Liver (tissue), 9 donors: ENCODE measurements around the gene KRT9. TPM values are rescaled to one million over a fixed set of nuclear protein-coding genes. Genes with fewer than 3 reads are reported as not detected.

ENCODE experiments used
- DNase-seq: peaks from one replicate; pipeline ENCODE4 v3.0.0-alpha.2; 2017; ENCODE audit warnings: low spot score
- H3K27ac ChIP-seq, 2 donors: one replicate each; pipeline ENCODE4 v1.7.0; 2013; ENCODE audit warnings: inconsistent platforms in 2 of 2, low read length in 2 of 2, control low read depth in 1 of 2, low read depth in 1 of 2, mild to moderate bottlenecking in 1 of 2
- H3K27me3 ChIP-seq, 4 donors: one replicate each; pipeline versions ENCODE4 v1.6.1 to v1.7.0; 2013; ENCODE audit warnings: low read length in 3 of 4, inconsistent platforms in 1 of 4, mild to moderate bottlenecking in 1 of 4, moderate library complexity in 1 of 4; ENCODE audit not compliant: control insufficient read depth in 4 of 4, insufficient read depth in 4 of 4
- H3K36me3 ChIP-seq, 4 donors: one replicate each; pipeline versions ENCODE4 v1.6.1 to v1.7.0; 2013; ENCODE audit warnings: low read length in 3 of 4, mild to moderate bottlenecking in 3 of 4, low read depth in 1 of 4, moderate library complexity in 1 of 4; ENCODE audit not compliant: control insufficient read depth in 4 of 4, insufficient read depth in 3 of 4
- H3K4me1 ChIP-seq, 4 donors: one replicate each; pipeline versions ENCODE4 v1.6.1 to v1.7.0; 2013; ENCODE audit warnings: low read length in 3 of 4, mild to moderate bottlenecking in 3 of 4, moderate library complexity in 1 of 4; ENCODE audit not compliant: control insufficient read depth in 4 of 4, insufficient read depth in 4 of 4
- H3K4me3 ChIP-seq, 3 donors: one replicate each; pipeline versions ENCODE4 v1.6.1 to v1.7.0; 2013; ENCODE audit warnings: low read length in 3 of 3, control low read depth in 1 of 3, low read depth in 1 of 3, mild to moderate bottlenecking in 1 of 3
- H3K9ac ChIP-seq, 2 donors: one replicate each; pipeline ENCODE4 v1.7.0; 2013; ENCODE audit warnings: low read length in 2 of 2, mild to moderate bottlenecking in 2 of 2, moderate library complexity in 2 of 2, control low read depth in 1 of 2, low read depth in 1 of 2
- H3K9me3 ChIP-seq, 4 donors: one replicate each; pipeline versions ENCODE4 v1.6.1 to v1.7.0; 2013; ENCODE audit warnings: low read length in 3 of 4; ENCODE audit not compliant: control insufficient read depth in 4 of 4
- CTCF ChIP-seq: fragments of 150-350 bp; IDR thresholded peaks from 2 replicates; pipeline ENCODE4 v1.5.1; 2017; ENCODE audit warnings: improper control_type of control experiment, low read depth, low read length; ENCODE audit not compliant: missing input control
- EGR1 ChIP-seq, 2 donors: IDR thresholded peaks; 2 replicates each; pipeline ENCODE4 v1.6.1; 2016 to 2018; ENCODE audit warnings: antibody characterized with exemption in 2 of 2, low read depth in 2 of 2
- FOXA1 ChIP-seq: IDR thresholded peaks from 2 replicates; pipeline ENCODE4 v1.6.1; 2016; ENCODE audit warnings: antibody characterized with exemption
- FOXA2 ChIP-seq: IDR thresholded peaks from 2 replicates; pipeline ENCODE4 v1.6.1; 2016; ENCODE audit warnings: antibody characterized with exemption
- GABPA ChIP-seq, 2 donors: IDR thresholded peaks in 1 of 2; conservative IDR thresholded peaks in 1 of 2; 2 replicates each; pipeline ENCODE4 v1.6.1; 2016; ENCODE audit warnings: antibody characterized with exemption in 2 of 2, mild to moderate bottlenecking in 1 of 2, moderate library complexity in 1 of 2
- HNF4A ChIP-seq, 2 donors: conservative IDR thresholded peaks; 2 replicates each; pipeline ENCODE4 v1.6.1; 2016; ENCODE audit warnings: antibody characterized with exemption in 2 of 2, mild to moderate bottlenecking in 2 of 2
- HNF4G ChIP-seq: IDR thresholded peaks from 2 replicates; pipeline ENCODE4 v1.6.1; 2016; ENCODE audit warnings: antibody characterized with exemption
- JUND ChIP-seq, 2 donors: IDR thresholded peaks; 2 replicates each; pipeline ENCODE4 v1.6.1; 2016; ENCODE audit warnings: antibody characterized with exemption in 2 of 2
- NR2F2 ChIP-seq: IDR thresholded peaks from 2 replicates; pipeline ENCODE4 v1.6.1; 2016; ENCODE audit warnings: antibody characterized with exemption
- RAD21 ChIP-seq, 2 donors: IDR thresholded peaks; 2 replicates each; pipeline ENCODE4 v1.6.1; 2016; ENCODE audit warnings: antibody characterized with exemption in 2 of 2, mild to moderate bottlenecking in 2 of 2
- RXRA ChIP-seq, 2 donors: IDR thresholded peaks; 2 replicates each; pipeline ENCODE4 v1.6.1; 2017 to 2018; ENCODE audit warnings: antibody characterized with exemption in 2 of 2, mild to moderate bottlenecking in 1 of 2
- SP1 ChIP-seq: IDR thresholded peaks from 2 replicates; pipeline ENCODE4 v1.6.1; 2018; ENCODE audit warnings: antibody characterized with exemption, mild to moderate bottlenecking
- YY1 ChIP-seq: IDR thresholded peaks from 2 replicates; pipeline ENCODE4 v1.6.1; 2016; ENCODE audit warnings: antibody characterized with exemption, mild to moderate bottlenecking
- ZBTB33 ChIP-seq: IDR thresholded peaks from 2 replicates; pipeline ENCODE4 v1.6.1; 2016; ENCODE audit warnings: antibody characterized with exemption
- WGBS: extraction: QIAGEN DNeasy Blood & Tissue Kit; methylation state at CpG from one replicate; pipeline ENCODE4 v1.1.7; 2013; 5-methylcytosine and 5-hydroxymethylcytosine counted together
- polyA plus RNA-seq, 2 donors: library from polyadenylated mRNA; stranded (reverse) in 1 of 2; unstranded in 1 of 2; fragments of 200-250 nt in 1 of 2; fragments of >200 nt in 1 of 2; fragmentation: Nextera tagmentation in 1 of 2; extraction: Ambion mirVana in 1 of 2; gene quantifications; one replicate each; pipeline versions ENCODE4 v1.2.1 to v1.2.3, GENCODE V29; 2013 to 2015
- total RNA-seq, 2 donors: library from RNA; depleted of rRNA; stranded (reverse); fragments of >200 nt; gene quantifications; one replicate each; pipeline ENCODE4 v1.2.3, GENCODE V29; 2014
- TF ChIP-seq, protein P1 (sequence below): IDR thresholded peaks from 2 replicates; pipeline ENCODE4 v1.6.1; 2016; ENCODE audit warnings: antibody characterized with exemption
- TF ChIP-seq, protein P2 (sequence below): IDR thresholded peaks from 2 replicates; pipeline ENCODE4 v1.6.1; 2016; ENCODE audit warnings: antibody characterized with exemption
- TF ChIP-seq, protein P3 (sequence below): IDR thresholded peaks from 2 replicates; pipeline ENCODE4 v1.6.1; 2016; ENCODE audit warnings: antibody characterized with exemption, mild to moderate bottlenecking
- donor health status: healthy.
- donor health status: healthy.
- donor health status: healthy.
- donor health status: healthy.
- donor health status: healthy.

KRT9 gene
- total and polyA plus RNA-seq, 4 donors: not detected

DNA sequence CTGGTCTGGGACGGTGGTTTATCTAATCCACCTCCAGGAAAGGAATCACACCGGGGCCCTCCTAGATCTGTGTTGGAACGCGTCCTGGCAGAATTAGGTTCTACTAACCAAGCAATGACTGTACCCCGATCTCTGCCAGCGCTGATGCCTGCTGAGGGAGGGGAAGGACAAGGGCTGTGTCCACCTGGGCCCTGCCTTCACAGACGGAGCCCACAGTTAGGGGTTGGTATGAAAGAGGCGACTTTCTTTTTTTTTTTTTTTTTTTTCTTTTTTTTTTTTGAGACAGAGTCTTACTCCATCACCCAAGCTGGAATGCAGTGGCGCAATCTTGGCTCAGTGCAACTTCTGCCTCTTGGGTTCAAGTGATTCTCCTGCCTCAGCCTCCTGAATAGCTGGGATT lies 33.9 kb downstream of the KRT9 start:
- peaks cover 0 to 2% (median 0%) of the 10 kb centered on the region in 4 donors for H3K27me3 ChIP-seq
- no peak overlapping the region for H3K27ac ChIP-seq
- H3K4me1 ChIP-seq: no peaks in the 10 kb centered on the region
- H3K9ac ChIP-seq: no peak overlapping the region
- 91% methylated on average over 9 of the region's 9 CpGs for WGBS
- no peak for DNase-seq
- TF ChIP-seq FOXA1: no peak
- TF ChIP-seq FOXA2: no peak
- no peak for TF ChIP-seq EGR1 (IDR thresholded peaks at IDR 0.05; ENCODE audit: low read depth in 2 of 2)
- TF ChIP-seq GABPA (IDR thresholded peaks at IDR 0.05 in 1 of 2, conservative IDR thresholded peaks at IDR 0.05 in 1 of 2): no peak
- no peak for TF ChIP-seq RAD21 (IDR thresholded peaks at IDR 0.05)
- TF ChIP-seq, protein P1, sequence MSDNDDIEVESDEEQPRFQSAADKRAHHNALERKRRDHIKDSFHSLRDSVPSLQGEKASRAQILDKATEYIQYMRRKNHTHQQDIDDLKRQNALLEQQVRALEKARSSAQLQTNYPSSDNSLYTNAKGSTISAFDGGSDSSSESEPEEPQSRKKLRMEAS: no peak
- TF ChIP-seq CTCF: no peak
- TF ChIP-seq NR2F2: no peak
- TF ChIP-seq ZBTB33: no peak
- no peak for TF ChIP-seq HNF4G
- TF ChIP-seq HNF4A (conservative IDR thresholded peaks at IDR 0.05): no peak
- TF ChIP-seq, protein P2, sequence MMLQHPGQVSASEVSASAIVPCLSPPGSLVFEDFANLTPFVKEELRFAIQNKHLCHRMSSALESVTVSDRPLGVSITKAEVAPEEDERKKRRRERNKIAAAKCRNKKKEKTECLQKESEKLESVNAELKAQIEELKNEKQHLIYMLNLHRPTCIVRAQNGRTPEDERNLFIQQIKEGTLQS: no peak
- no peak for TF ChIP-seq YY1
- no peaks in the 10 kb centered on the region for H3K36me3 ChIP-seq
- H3K9me3 ChIP-seq: no peaks in the 10 kb centered on the region
- H3K4me3 ChIP-seq: no peak overlapping the region

- Histone ChIP-seq H3K9me3 (no peaks in the 10 kb centered on the region), H3K36me3 (no peaks in the 10 kb centered on the region), H3K27me3 (peaks cover 0 to 2% (median 0%) of the 10 kb centered on the region in 4 donors), H3K4me3 (no peak overlapping the region), H3K27ac (no peak overlapping the region), H3K4me1 (no peaks in the 10 kb centered on the region), H3K9ac (no peak overlapping the region)
- DNase-seq: no peak
- 89% methylated on average over 7 of the region's 7 CpGs for WGBS
- TF ChIP-seq, protein P2: no peak
- TF ChIP-seq RAD21 (IDR thresholded peaks at IDR 0.05): no peak
- TF ChIP-seq CTCF: no peak
- TF ChIP-seq EGR1 (IDR thresholded peaks at IDR 0.05; ENCODE audit: low read depth in 2 of 2): no peak
- no peak for TF ChIP-seq GABPA (IDR thresholded peaks at IDR 0.05 in 1 of 2, conservative IDR thresholded peaks at IDR 0.05 in 1 of 2)
- TF ChIP-seq RXRA (IDR thresholded peaks at IDR 0.05): no peak
- TF ChIP-seq SP1: no peak
- TF ChIP-seq NR2F2: no peak
- TF ChIP-seq FOXA1: no peak
- TF ChIP-seq FOXA2: no peak
- no peak for TF ChIP-seq YY1
- TF ChIP-seq ZBTB33: no peak
- no peak for TF ChIP-seq HNF4G
- TF ChIP-seq JUND (IDR thresholded peaks at IDR 0.05): no peak
- no peak for TF ChIP-seq HNF4A (conservative IDR thresholded peaks at IDR 0.05)
- TF ChIP-seq, protein P3, sequence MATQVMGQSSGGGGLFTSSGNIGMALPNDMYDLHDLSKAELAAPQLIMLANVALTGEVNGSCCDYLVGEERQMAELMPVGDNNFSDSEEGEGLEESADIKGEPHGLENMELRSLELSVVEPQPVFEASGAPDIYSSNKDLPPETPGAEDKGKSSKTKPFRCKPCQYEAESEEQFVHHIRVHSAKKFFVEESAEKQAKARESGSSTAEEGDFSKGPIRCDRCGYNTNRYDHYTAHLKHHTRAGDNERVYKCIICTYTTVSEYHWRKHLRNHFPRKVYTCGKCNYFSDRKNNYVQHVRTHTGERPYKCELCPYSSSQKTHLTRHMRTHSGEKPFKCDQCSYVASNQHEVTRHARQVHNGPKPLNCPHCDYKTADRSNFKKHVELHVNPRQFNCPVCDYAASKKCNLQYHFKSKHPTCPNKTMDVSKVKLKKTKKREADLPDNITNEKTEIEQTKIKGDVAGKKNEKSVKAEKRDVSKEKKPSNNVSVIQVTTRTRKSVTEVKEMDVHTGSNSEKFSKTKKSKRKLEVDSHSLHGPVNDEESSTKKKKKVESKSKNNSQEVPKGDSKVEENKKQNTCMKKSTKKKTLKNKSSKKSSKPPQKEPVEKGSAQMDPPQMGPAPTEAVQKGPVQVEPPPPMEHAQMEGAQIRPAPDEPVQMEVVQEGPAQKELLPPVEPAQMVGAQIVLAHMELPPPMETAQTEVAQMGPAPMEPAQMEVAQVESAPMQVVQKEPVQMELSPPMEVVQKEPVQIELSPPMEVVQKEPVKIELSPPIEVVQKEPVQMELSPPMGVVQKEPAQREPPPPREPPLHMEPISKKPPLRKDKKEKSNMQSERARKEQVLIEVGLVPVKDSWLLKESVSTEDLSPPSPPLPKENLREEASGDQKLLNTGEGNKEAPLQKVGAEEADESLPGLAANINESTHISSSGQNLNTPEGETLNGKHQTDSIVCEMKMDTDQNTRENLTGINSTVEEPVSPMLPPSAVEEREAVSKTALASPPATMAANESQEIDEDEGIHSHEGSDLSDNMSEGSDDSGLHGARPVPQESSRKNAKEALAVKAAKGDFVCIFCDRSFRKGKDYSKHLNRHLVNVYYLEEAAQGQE: no peak
- TF ChIP-seq, protein P1: no peak
Observed at GRCh38 chr17:41537614-41537954, 34.3 kb downstream of the KRT9 start.
